Ureter (tissue), 1 donor: Measurements from ENCODE around the gene FBXO17. TPM values are rescaled to one million over a fixed set of nuclear protein-coding genes. Genes with fewer than 3 reads are reported as not detected.
"Not testable (repeated sequence)": the region's sequence is repeated elsewhere in the genome, so short reads cannot be mapped to it uniquely, and the experiment has no call there.

Experiments used
- DNase-seq: peaks from one replicate; pipeline ENCODE4 v3.0.0-alpha.2; 2020; ENCODE audit warnings: low spot score
- total RNA-seq: library from RNA; stranded (reverse); gene quantifications from one replicate; pipeline ENCODE4 v1.2.4, GENCODE V29; 2023
- donor health status: DM: yes; HTN: yes; CAD: no.

The FBXO17 gene, protein sequence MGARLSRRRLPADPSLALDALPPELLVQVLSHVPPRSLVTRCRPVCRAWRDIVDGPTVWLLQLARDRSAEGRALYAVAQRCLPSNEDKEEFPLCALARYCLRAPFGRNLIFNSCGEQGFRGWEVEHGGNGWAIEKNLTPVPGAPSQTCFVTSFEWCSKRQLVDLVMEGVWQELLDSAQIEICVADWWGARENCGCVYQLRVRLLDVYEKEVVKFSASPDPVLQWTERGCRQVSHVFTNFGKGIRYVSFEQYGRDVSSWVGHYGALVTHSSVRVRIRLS
- total RNA-seq = 14.9 TPM

DNA sequence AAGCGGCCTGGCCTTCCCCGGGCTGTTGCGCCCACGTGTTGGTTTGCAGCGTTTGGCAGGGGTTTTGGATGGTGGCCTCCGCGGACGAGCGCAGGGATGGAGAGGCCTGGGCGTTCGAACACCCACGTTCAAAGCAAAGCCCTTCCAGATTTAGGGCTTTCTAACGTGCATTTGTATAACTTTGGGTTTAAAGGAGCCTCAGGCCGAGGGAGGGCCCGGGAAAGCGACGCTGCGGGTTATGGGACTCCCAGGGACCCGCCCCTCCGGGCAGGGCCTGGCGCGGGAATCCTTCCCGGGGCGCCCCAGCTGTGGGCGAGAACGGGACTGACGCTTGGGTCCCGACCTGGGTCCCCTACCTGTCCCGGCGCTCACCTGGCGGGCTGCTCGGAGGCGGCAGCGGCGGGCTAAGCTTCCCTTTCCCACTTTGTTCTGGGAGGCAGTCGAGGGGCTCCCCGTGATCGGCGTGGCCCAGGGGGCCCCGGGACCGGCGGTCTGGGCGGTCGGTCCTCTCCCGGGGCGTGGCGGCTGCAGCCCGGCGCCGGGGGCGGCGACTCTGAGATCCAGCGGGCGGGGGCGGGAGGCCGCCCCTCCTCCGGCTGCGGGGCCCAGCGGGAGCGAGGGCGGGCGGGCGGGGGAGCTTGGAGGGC, at the start of gene FBXO17:
Gene FBXO17 (minus strand): TSS at position 529 of the 647 bp plus-strand sequence. CDS start 25,423 bp downstream, outside the sequence.
- DNase-seq = peak; percentile 52

- DNase-seq = no peak
These were observed 49.5 kb upstream of the FBXO17 start for GRCh38 chr19:39024875-39025641.

- DNase-seq = no peak
These were observed 45.5 kb upstream of the FBXO17 start for GRCh38 chr19:39021063-39021462.

DNA sequence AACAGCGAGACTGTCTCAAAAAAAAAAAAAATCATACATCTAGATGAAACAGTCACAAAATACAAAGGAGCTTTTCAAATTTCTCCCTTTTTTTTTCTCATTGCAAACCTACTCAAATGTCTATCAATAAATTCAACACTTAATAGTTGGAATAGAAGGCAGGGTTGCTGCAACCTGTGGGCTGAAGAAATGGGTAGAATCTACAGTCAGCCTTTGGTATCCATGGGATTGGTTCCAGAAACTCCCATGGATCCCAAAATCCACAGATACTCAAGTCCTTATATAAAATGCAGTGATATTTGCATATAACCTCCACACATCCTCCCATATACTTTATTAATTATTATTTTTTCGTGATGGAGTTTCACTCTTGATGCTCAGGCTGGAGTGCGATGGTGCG, 42.1 kb upstream of the FBXO17 start:
- no peak for DNase-seq

- no peak for DNase-seq
These were observed 41.5 kb upstream of the FBXO17 start for GRCh38 chr19:39017026-39017425.

DNA sequence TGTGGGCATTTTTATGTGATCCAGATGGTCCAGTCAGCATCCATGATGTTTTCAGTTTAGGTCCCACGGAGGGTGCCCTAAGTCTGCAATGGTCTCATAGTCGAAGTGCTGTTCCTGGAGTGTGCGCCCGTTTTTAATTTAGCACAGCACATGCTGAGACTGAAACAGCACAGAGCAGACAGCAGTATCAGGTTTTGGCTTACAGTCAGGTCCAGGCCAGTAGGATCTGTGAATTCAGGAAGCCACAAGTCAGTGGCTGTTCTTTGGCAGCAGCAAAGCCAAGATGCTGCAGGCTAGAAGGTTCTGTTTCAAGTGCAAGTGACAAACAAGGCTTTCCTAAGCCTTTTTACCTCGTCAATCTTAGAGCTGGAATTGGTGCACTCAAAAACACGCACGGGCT, 38.5 kb upstream of the FBXO17 start:
- no peak for DNase-seq

- no peak for DNase-seq
These were observed 33.5 kb upstream of the FBXO17 start for GRCh38 chr19:39009001-39009400.

DNA sequence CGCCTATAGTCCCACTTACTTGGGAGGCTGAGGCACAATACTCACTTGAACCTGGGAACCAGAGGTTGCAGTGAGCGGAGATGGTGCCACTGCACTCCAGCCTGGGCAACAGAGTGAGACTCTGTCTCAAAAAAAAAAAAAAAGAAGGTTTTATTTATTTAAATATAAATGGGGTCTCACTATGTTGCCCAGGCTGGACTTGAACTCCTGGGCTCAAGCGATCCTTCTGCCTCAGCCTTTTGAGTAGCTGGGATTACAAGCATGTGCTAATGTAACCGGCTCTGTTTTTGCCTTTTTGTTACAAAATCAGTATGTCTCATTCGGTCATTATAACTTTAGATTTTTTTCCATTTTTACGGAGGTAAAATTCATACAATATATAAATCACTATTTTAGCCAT, 32.6 kb upstream of the FBXO17 start:
- DNase-seq = no peak

DNA sequence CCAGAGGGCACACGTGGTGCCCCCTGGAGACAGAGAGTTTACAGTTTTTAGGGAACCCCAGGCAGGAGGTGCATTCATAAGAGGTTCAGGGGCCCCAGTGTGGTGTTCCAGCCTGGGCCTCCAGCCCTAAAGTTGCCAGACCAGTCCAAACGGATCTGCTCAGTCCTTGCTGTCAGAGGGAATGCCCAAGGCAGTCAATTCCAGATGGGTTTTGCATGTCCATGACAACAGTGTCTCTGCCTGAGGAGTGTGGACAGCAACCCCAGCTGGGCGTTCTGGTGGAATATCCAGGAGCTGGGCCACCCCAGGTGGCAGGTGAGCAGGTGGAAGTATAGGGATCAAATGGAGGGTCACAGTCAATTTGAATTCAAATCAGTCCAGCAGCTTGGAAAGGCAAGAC, 31.6 kb upstream of the FBXO17 start:
- no peak for DNase-seq

DNA sequence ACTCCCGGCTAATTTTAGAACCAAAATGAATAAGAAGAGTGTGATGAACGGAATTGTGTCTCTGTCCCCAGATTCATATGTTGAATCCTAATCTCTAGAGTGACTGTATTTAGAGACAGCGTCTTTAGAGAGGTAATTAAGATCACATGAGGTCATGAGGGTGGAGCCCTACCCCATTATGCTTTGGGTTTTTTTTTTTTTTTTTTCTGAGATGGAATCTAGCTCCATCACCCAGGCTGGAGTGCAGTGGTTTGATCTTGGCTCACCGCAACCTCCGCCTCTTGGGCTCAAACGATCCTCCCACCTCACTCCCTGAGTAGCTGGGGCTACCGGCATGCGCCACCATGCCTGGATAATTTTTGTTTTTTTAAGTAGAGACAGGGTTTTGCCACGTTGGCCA, 28.9 kb upstream of the FBXO17 start:
- no peak for DNase-seq

- DNase-seq = no peak
These were observed 28.3 kb upstream of the FBXO17 start for GRCh38 chr19:39003796-39004195.

DNA sequence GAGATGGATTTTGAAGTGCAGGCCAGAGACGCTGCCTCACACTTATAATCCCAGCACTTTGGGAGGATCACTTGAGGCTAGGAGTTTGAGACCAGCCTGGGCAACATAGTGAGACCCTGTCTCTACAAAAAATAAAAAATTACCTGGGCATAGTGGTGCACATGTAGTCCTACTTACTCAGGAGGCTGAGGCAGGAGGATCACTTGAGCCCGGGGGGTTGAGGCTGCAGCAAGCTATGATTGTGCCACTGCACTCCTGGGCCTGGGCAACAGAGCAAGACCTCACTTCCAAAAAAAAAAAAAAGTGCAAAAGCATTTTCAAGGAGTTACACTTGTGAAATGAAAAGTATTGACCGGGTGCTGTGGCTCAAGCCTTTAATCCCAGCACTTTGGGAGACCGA, 27.6 kb upstream of the FBXO17 start:
- no peak for DNase-seq

GRCh38 chr19:39001041-39001440, 25.5 kb upstream of the FBXO17 start:
- no peak for DNase-seq

DNA sequence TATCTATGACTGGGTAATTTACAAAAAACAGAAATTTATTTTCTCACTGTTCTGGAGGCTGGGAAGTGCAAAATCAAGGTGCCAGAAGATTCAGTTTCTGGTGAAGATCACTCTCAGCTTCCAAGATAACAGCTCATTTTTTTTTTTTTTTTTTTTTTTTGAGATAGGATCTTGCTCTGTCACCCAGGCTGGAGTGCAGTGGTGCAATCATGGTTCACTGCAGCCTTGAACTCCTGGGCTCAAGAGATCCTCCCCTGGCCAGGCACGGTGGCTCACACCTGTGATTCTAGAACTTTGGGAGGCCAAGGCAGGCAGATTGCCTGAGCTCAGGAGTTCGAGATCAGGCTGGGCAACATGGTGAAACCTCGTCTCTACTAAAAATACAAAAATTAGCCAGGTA, 22.0 kb upstream of the FBXO17 start:
- DNase-seq = not testable (repeated sequence)

- no peak for DNase-seq
These were observed 17.7 kb upstream of the FBXO17 start for GRCh38 chr19:38993271-38993670.

- DNase-seq = peak; percentile 49
These were observed 15.6 kb upstream of the FBXO17 start for GRCh38 chr19:38990949-38991697.

- not testable (repeated sequence) for DNase-seq
These were observed 14.1 kb upstream of the FBXO17 start for GRCh38 chr19:38989614-38990013.

DNA sequence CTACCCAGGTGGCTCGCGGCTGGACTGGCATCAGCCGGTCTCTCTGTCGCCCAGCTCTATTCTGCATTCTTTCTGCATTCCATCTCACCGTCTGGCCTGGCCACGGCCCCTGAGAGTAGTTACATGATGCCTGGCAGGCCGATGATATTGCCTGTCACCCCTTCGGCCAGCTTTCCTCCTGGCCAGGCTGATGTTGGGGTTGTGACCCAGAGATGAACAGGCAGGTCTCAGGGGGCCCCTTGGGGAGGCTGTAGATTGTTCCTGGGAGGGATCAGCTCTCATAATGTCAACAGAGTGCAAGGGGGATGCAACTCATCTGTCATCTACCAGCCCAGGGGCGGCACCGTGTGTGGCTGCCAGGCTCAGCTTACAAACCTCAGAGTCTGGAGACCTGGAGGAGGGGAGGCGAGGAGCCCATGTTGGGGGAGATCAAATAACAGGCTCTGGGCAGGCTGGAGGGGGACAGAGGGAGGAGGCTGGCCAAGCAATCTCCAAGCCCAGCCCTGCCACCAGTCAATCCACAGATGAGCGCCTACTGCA, 13.6 kb upstream of the FBXO17 start:
- DNase-seq = no peak

DNA sequence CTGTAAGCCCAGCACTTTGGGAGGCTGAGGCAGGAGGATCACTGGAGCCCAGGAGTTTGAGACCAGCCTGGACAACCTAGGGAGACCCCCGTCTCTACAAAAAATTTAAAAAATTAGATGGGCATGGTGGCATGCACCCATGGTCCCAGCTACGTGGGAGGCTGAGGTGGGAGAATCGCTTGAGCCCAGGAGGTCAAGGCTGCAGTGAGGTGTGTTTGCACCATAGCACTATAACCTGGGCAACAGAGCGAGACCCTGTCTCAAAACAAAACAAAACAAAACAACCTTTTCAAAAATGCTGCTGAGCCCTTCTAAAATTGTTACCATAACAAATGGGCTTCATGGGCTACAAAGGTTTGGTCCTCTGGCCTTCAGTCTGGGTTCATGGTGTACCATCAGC, 13.1 kb upstream of the FBXO17 start:
- not testable (repeated sequence) for DNase-seq

DNA sequence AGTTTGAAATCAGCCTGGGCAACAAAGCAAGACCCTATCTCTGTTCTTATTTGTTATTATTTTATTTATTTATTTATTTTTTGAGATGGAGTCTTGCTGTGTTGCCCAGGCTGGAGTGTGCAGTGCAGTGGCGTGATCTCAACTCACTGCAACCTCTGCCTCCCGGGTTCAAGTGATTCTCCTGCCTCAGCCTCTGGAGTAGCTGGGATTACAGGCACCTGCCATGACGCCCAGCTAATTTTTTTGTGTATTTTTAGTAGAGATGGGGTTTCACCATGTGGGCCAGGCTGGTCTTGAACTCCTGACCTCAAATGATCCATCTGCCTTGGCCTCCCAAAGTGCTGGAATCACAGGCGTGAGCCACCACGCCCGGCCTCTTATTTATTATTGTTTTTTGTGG, 12.2 kb upstream of the FBXO17 start:
- DNase-seq = not testable (repeated sequence)

GRCh38 chr19:38985262-38985661, 9.7 kb upstream of the FBXO17 start:
- DNase-seq = no peak
